Neuronal stem cell (in vitro differentiated cells): Measurements from ENCODE around the gene NSD1.

ENCODE experiments used
- DNase-seq: peaks from one replicate; pipeline ENCODE4 v3.0.0-alpha.2; 2013; ENCODE audit warnings: low spot score
- H2AFZ ChIP-seq: one replicate; pipeline ENCODE4 v1.6.1; 2013; ENCODE audit warnings: mild to moderate bottlenecking, low read length, inconsistent platforms
- H2AK5ac ChIP-seq: 2 replicates; pipeline ENCODE4 v1.6.1; 2013; ENCODE audit warnings: low read depth, mild to moderate bottlenecking, inconsistent platforms, low read length, moderate library complexity, mixed read lengths
- H2BK120ac ChIP-seq: 2 replicates; pipeline ENCODE4 v1.6.1; 2013; ENCODE audit warnings: low read depth, mild to moderate bottlenecking, inconsistent platforms, low read length, moderate library complexity, mixed read lengths
- H2BK12ac ChIP-seq: one replicate; pipeline ENCODE4 v1.6.1; 2013; ENCODE audit warnings: low read length, inconsistent platforms
- H2BK15ac ChIP-seq: 2 replicates; pipeline ENCODE4 v1.6.1; 2013; ENCODE audit warnings: mild to moderate bottlenecking, low read length, inconsistent platforms, mixed read lengths
- H2BK5ac ChIP-seq: one replicate; pipeline ENCODE4 v1.6.1; 2013; ENCODE audit warnings: inconsistent platforms, mild to moderate bottlenecking, low read length, moderate library complexity
- H3K14ac ChIP-seq: one replicate; pipeline ENCODE4 v1.6.1; 2013; ENCODE audit warnings: low read length, inconsistent platforms
- H3K18ac ChIP-seq: 2 replicates; pipeline ENCODE4 v1.6.1; 2013; ENCODE audit warnings: low read length, inconsistent platforms
- H3K23ac ChIP-seq: 2 replicates; pipeline ENCODE4 v1.6.1; 2013; ENCODE audit warnings: low read depth, mild to moderate bottlenecking, mixed read lengths, low read length, inconsistent platforms; ENCODE audit not compliant: poor library complexity
- H3K27ac ChIP-seq: replicated peaks from 3 replicates; pipeline ENCODE4 v1.5.1; 2013; ENCODE audit warnings: low read length, inconsistent platforms
- H3K27me3 ChIP-seq, 3 experiments: 2 replicates each; pipeline ENCODE4 v1.6.1; 2013; ENCODE audit warnings: low read length in 3 of 3, mild to moderate bottlenecking in 2 of 3, inconsistent platforms in 1 of 3, low read depth in 1 of 3, mixed read lengths in 1 of 3, moderate library complexity in 1 of 3; ENCODE audit not compliant: control insufficient read depth in 3 of 3, insufficient read depth in 3 of 3
- H3K36me3 ChIP-seq, 2 donors: replicated peaks in 1 of 2; 2 replicates each; pipeline ENCODE4 v1.6.1; 2013; ENCODE audit warnings: low read length in 2 of 2; ENCODE audit not compliant: control insufficient read depth in 2 of 2, insufficient read depth in 2 of 2
- H3K4ac ChIP-seq: 2 replicates; pipeline ENCODE4 v1.6.1; 2013; ENCODE audit warnings: inconsistent platforms, mild to moderate bottlenecking, low read length, moderate library complexity
- H3K4me1 ChIP-seq, 2 donors: 1 replicate in 1 of 2; 2 replicates in 1 of 2; pipeline ENCODE4 v1.6.1; 2013; ENCODE audit warnings: low read length in 2 of 2, low read depth in 1 of 2; ENCODE audit not compliant: control insufficient read depth in 2 of 2, insufficient read depth in 1 of 2
- H3K4me2 ChIP-seq: one replicate; pipeline ENCODE4 v1.6.1; 2013; ENCODE audit warnings: mild to moderate bottlenecking, low read length, inconsistent platforms; ENCODE audit not compliant: insufficient read depth, poor library complexity, severe bottlenecking
- H3K4me3 ChIP-seq, 2 donors: 2 replicates each; pipeline ENCODE4 v1.5.1; 2013; ENCODE audit warnings: low read length in 2 of 2, mild to moderate bottlenecking in 2 of 2, inconsistent platforms in 1 of 2, moderate library complexity in 1 of 2
- H3K79me1 ChIP-seq: one replicate; pipeline ENCODE4 v1.6.1; 2013; ENCODE audit warnings: low read depth, mild to moderate bottlenecking, inconsistent platforms, low read length, moderate library complexity
- H3K9ac ChIP-seq: one replicate; pipeline ENCODE4 v1.6.1; 2013; ENCODE audit warnings: mild to moderate bottlenecking, low read depth, low read length, inconsistent platforms; ENCODE audit not compliant: poor library complexity
- H3K9me3 ChIP-seq, 2 donors: replicated peaks in 1 of 2; 2 replicates each; pipeline versions ENCODE3 to v1.6.1; 2013; ENCODE audit warnings: low read length in 2 of 2, mild to moderate bottlenecking in 2 of 2, inconsistent platforms in 1 of 2, low read depth in 1 of 2, mixed read lengths in 1 of 2, moderate library complexity in 1 of 2; ENCODE audit not compliant: control insufficient read depth in 2 of 2, insufficient read depth in 1 of 2
- H4K8ac ChIP-seq: one replicate; pipeline ENCODE4 v1.6.1; 2013; ENCODE audit warnings: low read depth, mild to moderate bottlenecking, inconsistent platforms, low read length, moderate library complexity
- H4K91ac ChIP-seq: one replicate; pipeline ENCODE4 v1.6.1; 2013; ENCODE audit warnings: low read length, low read depth, mild to moderate bottlenecking, inconsistent platforms; ENCODE audit not compliant: poor library complexity
- WGBS, 2 donors: extraction: QIAGEN DNeasy Blood & Tissue Kit; methylation state at CpG; one replicate each; pipeline ENCODE4 v1.1.7; 2013; ENCODE audit warnings: missing lambda C conversion rate in 2 of 2, mixed read lengths in 1 of 2; ENCODE audit not compliant: insufficient read length in 2 of 2, insufficient replicate concordance in 1 of 2; ENCODE audit errors: extremely low coverage in 2 of 2; 5-methylcytosine and 5-hydroxymethylcytosine counted together

The NSD1 gene

GRCh38 chr5:177189965-177190364 lies 56.4 kb downstream of the NSD1 start:
- Histone ChIP-seq H3K27ac (no peak overlapping the region), H3K27me3 (no peaks in the 10 kb centered on the region), H3K79me1 (peaks cover 2% of the 10 kb centered on the region), H3K36me3 (peaks cover 0 to 7% of the 10 kb centered on the region in 2 donors), H2BK120ac (no peak overlapping the region), H3K4ac (no peak overlapping the region), H2BK5ac (no peak overlapping the region), H3K4me2 (no peak overlapping the region), H3K18ac (no peak overlapping the region), H2BK15ac (no peak overlapping the region), H2AFZ (no peak overlapping the region), H2AK5ac (no peak overlapping the region), H3K23ac (no peak overlapping the region), H4K91ac (no peak overlapping the region), H2BK12ac (no peak overlapping the region), H3K9me3 (no peaks in the 10 kb centered on the region), H4K8ac (no peak overlapping the region), H3K9ac (no peak overlapping the region), H3K4me3 (no peak overlapping the region), H3K14ac (no peak overlapping the region), H3K4me1 (no peaks in the 10 kb centered on the region)
- no peak for DNase-seq
- no CpG with 5 or more reads among the region's 4 CpGs for WGBS, 2 donors

DNA sequence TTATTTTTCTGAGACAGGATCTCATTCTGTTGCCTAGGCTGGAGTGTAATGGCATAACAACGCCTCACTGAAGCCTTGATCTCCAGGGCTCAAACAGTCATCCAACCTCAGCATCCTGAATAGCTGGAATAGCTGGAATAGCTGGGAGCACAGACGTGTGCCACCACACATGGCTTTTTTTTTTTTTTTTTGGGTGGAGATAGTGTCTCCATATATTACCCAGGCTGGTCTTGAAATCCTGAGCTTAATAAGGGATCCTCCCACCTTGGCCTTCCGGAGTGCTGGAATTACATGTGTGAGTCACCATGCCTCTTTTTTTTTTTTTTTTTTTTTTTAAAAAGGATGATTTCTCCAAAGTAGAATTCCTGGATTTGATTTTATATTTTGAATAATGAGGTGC lies 60.7 kb downstream of the NSD1 start:
- DNase-seq: no peak
- Histone ChIP-seq H3K27me3 (no peaks in the 10 kb centered on the region), H3K4me1 (no peaks in the 10 kb centered on the region), H2AFZ (no peak overlapping the region), H3K36me3 (peaks cover 0 to 8% of the 10 kb centered on the region in 2 donors), H3K18ac (no peak overlapping the region), H3K79me1 (no peaks in the 10 kb centered on the region), H2BK120ac (no peak overlapping the region), H2BK15ac (no peak overlapping the region), H3K23ac (no peak overlapping the region), H3K27ac (no peak overlapping the region), H3K14ac (no peak overlapping the region), H3K9me3 (no peaks in the 10 kb centered on the region), H2AK5ac (no peak overlapping the region), H4K91ac (no peak overlapping the region), H2BK12ac (no peak overlapping the region), H3K4ac (no peak overlapping the region), H3K9ac (no peak overlapping the region), H3K4me2 (no peak overlapping the region), H3K4me3 (no peak overlapping the region), H2BK5ac (no peak overlapping the region), H4K8ac (no peak overlapping the region)
- WGBS, 2 donors: no CpG with 5 or more reads among the region's 3 CpGs

GRCh38 chr5:177195307-177195952 lies 61.9 kb downstream of the NSD1 start:
- Histone ChIP-seq H2AK5ac (no peak overlapping the region), H4K8ac (no peak overlapping the region), H4K91ac (no peak overlapping the region), H2BK5ac (no peak overlapping the region), H3K9ac (no peak overlapping the region), H2AFZ (no peak overlapping the region), H3K79me1 (no peaks in the 10 kb centered on the region), H3K4me2 (no peak overlapping the region), H3K18ac (no peak overlapping the region), H3K4me1 (no peaks in the 10 kb centered on the region), H3K4me3 (no peak overlapping the region), H3K4ac (no peak overlapping the region), H3K9me3 (no peaks in the 10 kb centered on the region), H3K27ac (no peak overlapping the region), H3K23ac (no peak overlapping the region), H2BK120ac (no peak overlapping the region), H2BK12ac (no peak overlapping the region), H3K14ac (no peak overlapping the region), H3K36me3 (peaks cover 0 to 12% of the 10 kb centered on the region in 2 donors), H3K27me3 (no peaks in the 10 kb centered on the region), H2BK15ac (no peak overlapping the region)
- no peak for DNase-seq
- no CpG with 5 or more reads among the region's 9 CpGs for WGBS, 2 donors

- Histone ChIP-seq H3K23ac (no peak overlapping the region), H3K4me2 (no peak overlapping the region), H3K14ac (no peak overlapping the region), H3K4me3 (no peak overlapping the region), H3K4me1 (no peaks in the 10 kb centered on the region), H3K9ac (no peak overlapping the region), H3K27ac (no peak overlapping the region), H3K18ac (no peak overlapping the region), H2BK12ac (no peak overlapping the region), H3K79me1 (no peaks in the 10 kb centered on the region), H3K36me3 (peaks cover 0 to 14% of the 10 kb centered on the region in 2 donors), H4K8ac (no peak overlapping the region), H3K4ac (no peak overlapping the region), H2BK5ac (no peak overlapping the region), H3K9me3 (no peaks in the 10 kb centered on the region), H2BK15ac (no peak overlapping the region), H2AK5ac (no peak overlapping the region), H2BK120ac (no peak overlapping the region), H4K91ac (no peak overlapping the region), H3K27me3 (no peaks in the 10 kb centered on the region), H2AFZ (no peak overlapping the region)
- no CpG with 5 or more reads among the region's 5 CpGs for whole genome bisulfite sequencing, 2 donors
- DNase-seq: no peak
Observed at GRCh38 chr5:177198738-177199137, 65.2 kb downstream of the NSD1 start.
